Heart left ventricle (tissue), 16 donors: ENCODE measurements around the gene TMEM242. TPM values are rescaled to one million over a fixed set of nuclear protein-coding genes. Genes with fewer than 3 reads are reported as not detected.

Experiments used
- ATAC-seq, 4 donors: fragments of 200-7000 bp; cut with Tn5 transposase; one replicate each; pipeline ENCODE4 v1.9.1; 2020 to 2022; ENCODE audit warnings: moderate library complexity in 4 of 4, mild to moderate bottlenecking in 3 of 4, moderate number of reproducible peaks in 1 of 4
- DNase-seq, 5 donors: peaks; one replicate each; pipeline ENCODE4 v3.0.0-alpha.2; 2020
- H3K27ac ChIP-seq, 12 donors: fragments of 200-600 bp; sonication (generic) in 4 of 12; one replicate each; pipeline versions ENCODE4 v1.5.0 to v1.8.0; 2016 to 2022; ENCODE audit warnings: mild to moderate bottlenecking in 2 of 12
- H3K27me3 ChIP-seq, 9 donors: fragments of 200-600 bp; sonication (generic) in 2 of 9; one replicate each; pipeline versions ENCODE4 v1.5.1 to v1.8.0; 2016 to 2022; ENCODE audit warnings: mild to moderate bottlenecking in 3 of 9
- H3K36me3 ChIP-seq, 9 donors: fragments of 200-600 bp; sonication (generic) in 2 of 9; one replicate each; pipeline versions ENCODE4 v1.5.0 to v1.8.0; 2018 to 2022; ENCODE audit warnings: mild to moderate bottlenecking in 2 of 9
- H3K4me1 ChIP-seq, 12 donors: fragments of 200-600 bp; sonication (generic) in 4 of 12; one replicate each; pipeline versions ENCODE4 v1.5.0 to v1.8.0; 2016 to 2022; ENCODE audit warnings: mild to moderate bottlenecking in 3 of 12
- H3K4me3 ChIP-seq, 12 donors: fragments of 200-600 bp; sonication (generic) in 4 of 12; one replicate each; pipeline versions ENCODE4 v1.5.0 to v1.8.0; 2017 to 2022; ENCODE audit warnings: mild to moderate bottlenecking in 9 of 12, moderate library complexity in 4 of 12
- H3K9me3 ChIP-seq, 12 donors: fragments of 200-600 bp; sonication (generic) in 4 of 12; one replicate each; pipeline versions ENCODE4 v1.5.0 to v1.8.0; 2016 to 2022; ENCODE audit warnings: mild to moderate bottlenecking in 1 of 12
- POLR2A ChIP-seq, 2 donors: fragments of 450-650 bp; IDR thresholded peaks; one replicate each; pipeline ENCODE4 v1.6.1; 2017; ENCODE audit warnings: antibody characterized with exemption in 2 of 2, mild to moderate bottlenecking in 2 of 2, moderate library complexity in 2 of 2
- WGBS, 4 donors: extraction: QIAGEN DNeasy Blood & Tissue Kit in 2 of 4; methylation state at CpG; one replicate each; pipeline versions ENCODE4 v1.1.5 to v1.1.7; 2013 to 2018; 5-methylcytosine and 5-hydroxymethylcytosine counted together
- intact Hi-C, 10 donors: fragments of 100-400 bp; cut with DNase I; formaldehyde crosslinking; loops; one replicate each; pipeline versions ENCODE4 v1.11.1 to v1.14.2; 2022
- polyA plus RNA-seq, 2 donors: library from polyadenylated mRNA; stranded (reverse); fragments of 200-250 nt; gene quantifications; one replicate each; pipeline ENCODE4 v1.2.3, GENCODE V29; 2013
- total RNA-seq, 9 donors: library from RNA; depleted of rRNA in 2 of 9; stranded (reverse); fragments of >200 nt in 2 of 9; fragmentation: NEBNext Ultra II Directional in 3 of 9; extraction: Animal tissue kit (Norgen Biotek cat#: 25700) in 3 of 9; gene quantifications; one replicate each; pipeline versions ENCODE4 v1.1.0 to v1.2.4, GENCODE V29; 2016 to 2023
- TF ChIP-seq, protein P1 (sequence below), 12 donors: fragments of 200-600 bp; sonication (generic) in 4 of 12; IDR thresholded peaks; one replicate each; pipeline versions ENCODE4 v1.5.0 to v1.8.0; 2018 to 2022; ENCODE audit warnings: antibody characterized with exemption in 12 of 12, mild to moderate bottlenecking in 5 of 12
- donor health status: ischemic (EF 13 %, LVEDD 7.1; RV severe dilation, severe dysfunction).
- donor health status: healthy with polysubstance abuse.
- donor health status: DM: no; HTN: yes; CAD: no.
- donor health status: DM: no; HTN: no; CAD: no.
- donor health status: ischemic (EF 25% LVEDD 6.9; RV normal size, moderate dysfunction).
- donor health status: ischemic (EF 25% LVEDD 5.7; RV mildly dilated, moderate dysfunction).
- donor health status: healthy.
- donor health status: DM: yes; HTN: yes; CAD: no.
- donor health status: ischemic (EF 35%, LVEDD 5.7; RV mildly dilated, moderate dysfunction).
- donor health status: nonischemic (EF 11% LVEDD 7.7; RV severe dilation, severe dysfunction).
- donor health status: DM: yes; HTN: yes; CAD: no.
- donor health status: PGD.
- donor health status: ischemic (EF 29% LVEDD 5.4; RV normal size, mild dysfunction).
- donor health status: nonischemic (EF 23%, LVEDD 6.1; RV moderate dilation, normal function).

The TMEM242 gene
- total and polyA plus RNA-seq, 11 donors = 5.9 to 18.3 (median 13.2) TPM

GRCh38 chr6:157240059-157240959 is 83.0 kb downstream of the TMEM242 start:
- DNase-seq (peak in 2 of 5 donors; percentile 60 to 63), ATAC-seq (peak; percentile 7 to 35 (median 22))
- peaks cover 0 to 55% (median 25%) of the 10 kb centered on the region in 12 donors for H3K4me1 ChIP-seq
- WGBS, 4 donors = 46 to 62% (median 57%) methylated on average over 28 of the region's 28 CpGs
- peak overlapping the region in 9 of 12 donors; percentile 13 to 46 (median 33) for H3K4me3 ChIP-seq
- no peaks in the 10 kb centered on the region for H3K9me3 ChIP-seq
- intact Hi-C loops = no loop called here
- H3K27me3 ChIP-seq = peaks cover 0 to 18% (median 0%) of the 10 kb centered on the region in 9 donors
- peak overlapping the region in 10 of 12 donors; percentile 1 to 68 (median 42) for H3K27ac ChIP-seq
- no peak for TF ChIP-seq POLR2A (IDR thresholded peaks at IDR 0.05)
- TF ChIP-seq, protein P1, sequence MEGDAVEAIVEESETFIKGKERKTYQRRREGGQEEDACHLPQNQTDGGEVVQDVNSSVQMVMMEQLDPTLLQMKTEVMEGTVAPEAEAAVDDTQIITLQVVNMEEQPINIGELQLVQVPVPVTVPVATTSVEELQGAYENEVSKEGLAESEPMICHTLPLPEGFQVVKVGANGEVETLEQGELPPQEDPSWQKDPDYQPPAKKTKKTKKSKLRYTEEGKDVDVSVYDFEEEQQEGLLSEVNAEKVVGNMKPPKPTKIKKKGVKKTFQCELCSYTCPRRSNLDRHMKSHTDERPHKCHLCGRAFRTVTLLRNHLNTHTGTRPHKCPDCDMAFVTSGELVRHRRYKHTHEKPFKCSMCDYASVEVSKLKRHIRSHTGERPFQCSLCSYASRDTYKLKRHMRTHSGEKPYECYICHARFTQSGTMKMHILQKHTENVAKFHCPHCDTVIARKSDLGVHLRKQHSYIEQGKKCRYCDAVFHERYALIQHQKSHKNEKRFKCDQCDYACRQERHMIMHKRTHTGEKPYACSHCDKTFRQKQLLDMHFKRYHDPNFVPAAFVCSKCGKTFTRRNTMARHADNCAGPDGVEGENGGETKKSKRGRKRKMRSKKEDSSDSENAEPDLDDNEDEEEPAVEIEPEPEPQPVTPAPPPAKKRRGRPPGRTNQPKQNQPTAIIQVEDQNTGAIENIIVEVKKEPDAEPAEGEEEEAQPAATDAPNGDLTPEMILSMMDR (IDR thresholded peaks at IDR 0.05) = no peak
- H3K36me3 ChIP-seq = no peaks in the 10 kb centered on the region

GRCh38 chr6:157239671-157240058 is 83.7 kb downstream of the TMEM242 start:
- WGBS, 4 donors = 85 to 91% (median 88%) methylated on average over 12 of the region's 12 CpGs
- intact Hi-C loops = loop anchor here in 4 of 10 donors (2.0 to 5.0 kb wide), 2 partner anchors 33 kb away; no protein-coding TSS in a partner anchor
- Histone ChIP-seq H3K9me3 (no peaks in the 10 kb centered on the region), H3K36me3 (no peaks in the 10 kb centered on the region), H3K27ac (peak overlapping the region in 5 of 12 donors; percentile 5 to 68 (median 42)), H3K27me3 (peaks cover 0 to 24% (median 0%) of the 10 kb centered on the region in 9 donors), H3K4me3 (peak overlapping the region in 3 of 12 donors; percentile 33 to 46 (median 34)), H3K4me1 (peaks cover 0 to 53% (median 27%) of the 10 kb centered on the region in 12 donors)
- DNase-seq (no peak), ATAC-seq (no peak)
- no peak for TF ChIP-seq POLR2A (IDR thresholded peaks at IDR 0.05)
- TF ChIP-seq, protein P1 (IDR thresholded peaks at IDR 0.05) = no peak

Other genes starting within 250 kb of the TMEM242 start
- 10 to 100 TPM in 8 of 9 donors, 1 to 10 TPM in 1; 9.5 to 25.8 (median 19.8) TPM for gene ZDHHC14, start 57.7 kb upstream of the TMEM242 start, total RNA-seq
- gene ZDHHC14, start 57.7 kb upstream of the TMEM242 start, polyA plus RNA-seq = 1 to 10 TPM; 7.0 to 7.4 TPM